LNCAP (cell line): Measurements from ENCODE around the gene ENTPD6.

Experiments
- TF ChIP-seq, protein P1 (sequence below): fragments of 450-650 bp; IDR thresholded peaks from 2 replicates; pipeline ENCODE4 v1.5.1; 2017; ENCODE audit warnings: mild to moderate bottlenecking

ENTPD6 gene

GRCh38 chr20:25160467-25160866, 35.0 kb upstream of the ENTPD6 start:
- TF ChIP-seq, protein P1, sequence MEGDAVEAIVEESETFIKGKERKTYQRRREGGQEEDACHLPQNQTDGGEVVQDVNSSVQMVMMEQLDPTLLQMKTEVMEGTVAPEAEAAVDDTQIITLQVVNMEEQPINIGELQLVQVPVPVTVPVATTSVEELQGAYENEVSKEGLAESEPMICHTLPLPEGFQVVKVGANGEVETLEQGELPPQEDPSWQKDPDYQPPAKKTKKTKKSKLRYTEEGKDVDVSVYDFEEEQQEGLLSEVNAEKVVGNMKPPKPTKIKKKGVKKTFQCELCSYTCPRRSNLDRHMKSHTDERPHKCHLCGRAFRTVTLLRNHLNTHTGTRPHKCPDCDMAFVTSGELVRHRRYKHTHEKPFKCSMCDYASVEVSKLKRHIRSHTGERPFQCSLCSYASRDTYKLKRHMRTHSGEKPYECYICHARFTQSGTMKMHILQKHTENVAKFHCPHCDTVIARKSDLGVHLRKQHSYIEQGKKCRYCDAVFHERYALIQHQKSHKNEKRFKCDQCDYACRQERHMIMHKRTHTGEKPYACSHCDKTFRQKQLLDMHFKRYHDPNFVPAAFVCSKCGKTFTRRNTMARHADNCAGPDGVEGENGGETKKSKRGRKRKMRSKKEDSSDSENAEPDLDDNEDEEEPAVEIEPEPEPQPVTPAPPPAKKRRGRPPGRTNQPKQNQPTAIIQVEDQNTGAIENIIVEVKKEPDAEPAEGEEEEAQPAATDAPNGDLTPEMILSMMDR, result no peak

- TF ChIP-seq, protein P1, result no peak
Measured at GRCh38 chr20:25160897-25161296, 34.6 kb upstream of the ENTPD6 start.

GRCh38 chr20:25165128-25165527, 30.4 kb upstream of the ENTPD6 start:
- TF ChIP-seq, protein P1, result no peak

DNA sequence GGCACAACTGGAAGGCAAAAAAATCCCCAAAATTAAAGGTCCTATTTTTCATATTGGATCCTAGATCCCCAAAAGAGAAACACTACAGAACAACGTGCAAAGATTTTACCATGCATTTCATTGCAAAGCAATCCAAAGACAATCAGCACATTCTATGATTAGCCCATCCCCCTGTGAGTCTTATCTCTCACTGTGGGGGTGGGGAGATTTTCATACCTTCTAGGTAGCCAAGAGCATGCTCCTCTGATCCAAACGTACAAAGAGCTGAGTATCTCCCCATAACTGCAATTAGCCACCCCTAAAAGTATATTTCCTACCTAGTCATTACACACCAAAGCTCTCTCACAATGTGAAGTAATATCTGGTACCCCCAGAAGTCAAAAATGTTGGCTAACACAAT, 22.2 kb upstream of the ENTPD6 start:
- TF ChIP-seq, protein P1, result no peak

- TF ChIP-seq, protein P1, result no peak
Measured at GRCh38 chr20:25173886-25174308, 21.6 kb upstream of the ENTPD6 start.

- TF ChIP-seq, protein P1, result no peak
Measured at GRCh38 chr20:25176184-25176583, 19.3 kb upstream of the ENTPD6 start.

DNA sequence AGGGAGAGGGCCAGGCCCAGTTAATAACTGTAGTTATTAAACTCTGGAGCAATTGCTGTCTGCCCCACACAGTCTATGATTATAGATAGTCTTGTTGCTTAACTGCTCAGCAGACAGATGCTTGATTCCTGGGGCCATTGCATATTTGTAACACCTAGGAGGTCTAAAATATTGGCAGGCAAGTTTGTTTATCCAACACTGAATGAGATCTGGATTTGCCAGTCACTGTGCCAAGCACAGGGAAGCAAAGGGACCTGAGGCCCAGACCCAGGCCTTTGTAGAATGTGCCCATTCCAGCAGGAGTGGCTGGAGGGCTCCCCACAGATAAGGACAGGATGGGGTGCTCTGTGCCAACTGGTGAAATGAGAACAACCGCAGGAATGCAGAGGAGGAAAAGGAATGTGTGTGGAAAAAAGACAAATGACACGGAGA, 17.6 kb upstream of the ENTPD6 start:
- TF ChIP-seq, protein P1, result no peak
